GM21381 (cell line): ENCODE measurements around the gene JMJD8.

ENCODE experiments used
- ATAC-seq: cut with Tn5 transposase; IDR thresholded peaks from one replicate; pipeline ENCODE4 v1.9.1; 2021; ENCODE audit warnings: mild to moderate bottlenecking, moderate library complexity; ENCODE audit not compliant: unreplicated experiment

JMJD8 gene

GRCh38 chr16:710500-711075 is 26.5 kb upstream of the JMJD8 start:
- no peak for ATAC-seq

- no peak for ATAC-seq
Observed at GRCh38 chr16:709566-710499, 25.7 kb upstream of the JMJD8 start.

GRCh38 chr16:708959-709358 is 24.8 kb upstream of the JMJD8 start:
- ATAC-seq, result no peak

GRCh38 chr16:708019-708418 is 23.9 kb upstream of the JMJD8 start:
- no peak for ATAC-seq

GRCh38 chr16:707062-707538 is 23.0 kb upstream of the JMJD8 start:
- ATAC-seq, result no peak

- ATAC-seq, result no peak
Observed at GRCh38 chr16:706189-707061, 22.3 kb upstream of the JMJD8 start.

- ATAC-seq, result no peak
Observed at GRCh38 chr16:705431-706188, 21.5 kb upstream of the JMJD8 start, which contains the start of gene FBXL16. FBXL16 (minus strand) TSS chr16:705801; CDS start chr16:697405, 8,396 bp downstream.

GRCh38 chr16:704552-705380 is 20.6 kb upstream of the JMJD8 start:
- ATAC-seq, result no peak

- ATAC-seq, result no peak
Observed at GRCh38 chr16:704047-704446, 19.9 kb upstream of the JMJD8 start.

- ATAC-seq, result no peak
Observed at GRCh38 chr16:703406-703805, 19.3 kb upstream of the JMJD8 start.

- ATAC-seq, result no peak
Observed at GRCh38 chr16:702341-702740, 18.2 kb upstream of the JMJD8 start.

- no peak for ATAC-seq
Observed at GRCh38 chr16:700684-701584, 16.8 kb upstream of the JMJD8 start.

GRCh38 chr16:698911-699671 is 15.0 kb upstream of the JMJD8 start:
- ATAC-seq, result no peak

GRCh38 chr16:695355-696089 is 11.4 kb upstream of the JMJD8 start:
- ATAC-seq, result no peak

GRCh38 chr16:694863-695354 is 10.8 kb upstream of the JMJD8 start:
- no peak for ATAC-seq

GRCh38 chr16:694187-694862 is 10.2 kb upstream of the JMJD8 start:
- ATAC-seq, result no peak
